Liver (tissue), 9 donors: ENCODE data around the gene RNU7-1. TPM values are rescaled to one million over a fixed set of nuclear protein-coding genes. Genes with fewer than 3 reads are reported as not detected.

Source experiments
- DNase-seq: peaks from one replicate; pipeline ENCODE4 v3.0.0-alpha.2; 2017; ENCODE audit warnings: low spot score
- H3K27ac ChIP-seq, 2 donors: one replicate each; pipeline ENCODE4 v1.7.0; 2013; ENCODE audit warnings: inconsistent platforms in 2 of 2, low read length in 2 of 2, control low read depth in 1 of 2, low read depth in 1 of 2, mild to moderate bottlenecking in 1 of 2
- H3K27me3 ChIP-seq, 4 donors: one replicate each; pipeline versions ENCODE4 v1.6.1 to v1.7.0; 2013; ENCODE audit warnings: low read length in 3 of 4, inconsistent platforms in 1 of 4, mild to moderate bottlenecking in 1 of 4, moderate library complexity in 1 of 4; ENCODE audit not compliant: control insufficient read depth in 4 of 4, insufficient read depth in 4 of 4
- H3K36me3 ChIP-seq, 4 donors: one replicate each; pipeline versions ENCODE4 v1.6.1 to v1.7.0; 2013; ENCODE audit warnings: low read length in 3 of 4, mild to moderate bottlenecking in 3 of 4, low read depth in 1 of 4, moderate library complexity in 1 of 4; ENCODE audit not compliant: control insufficient read depth in 4 of 4, insufficient read depth in 3 of 4
- H3K4me1 ChIP-seq, 4 donors: one replicate each; pipeline versions ENCODE4 v1.6.1 to v1.7.0; 2013; ENCODE audit warnings: low read length in 3 of 4, mild to moderate bottlenecking in 3 of 4, moderate library complexity in 1 of 4; ENCODE audit not compliant: control insufficient read depth in 4 of 4, insufficient read depth in 4 of 4
- H3K4me3 ChIP-seq, 3 donors: one replicate each; pipeline versions ENCODE4 v1.6.1 to v1.7.0; 2013; ENCODE audit warnings: low read length in 3 of 3, control low read depth in 1 of 3, low read depth in 1 of 3, mild to moderate bottlenecking in 1 of 3
- H3K9ac ChIP-seq, 2 donors: one replicate each; pipeline ENCODE4 v1.7.0; 2013; ENCODE audit warnings: low read length in 2 of 2, mild to moderate bottlenecking in 2 of 2, moderate library complexity in 2 of 2, control low read depth in 1 of 2, low read depth in 1 of 2
- H3K9me3 ChIP-seq, 4 donors: one replicate each; pipeline versions ENCODE4 v1.6.1 to v1.7.0; 2013; ENCODE audit warnings: low read length in 3 of 4; ENCODE audit not compliant: control insufficient read depth in 4 of 4
- ATF3 ChIP-seq: IDR thresholded peaks from 2 replicates; pipeline ENCODE4 v1.6.1; 2016; ENCODE audit warnings: antibody characterized with exemption
- CTCF ChIP-seq: fragments of 150-350 bp; IDR thresholded peaks from 2 replicates; pipeline ENCODE4 v1.5.1; 2017; ENCODE audit warnings: improper control_type of control experiment, low read depth, low read length; ENCODE audit not compliant: missing input control
- EGR1 ChIP-seq, 2 donors: IDR thresholded peaks; 2 replicates each; pipeline ENCODE4 v1.6.1; 2016 to 2018; ENCODE audit warnings: antibody characterized with exemption in 2 of 2, low read depth in 2 of 2
- FOXA1 ChIP-seq: IDR thresholded peaks from 2 replicates; pipeline ENCODE4 v1.6.1; 2016; ENCODE audit warnings: antibody characterized with exemption
- FOXA2 ChIP-seq: IDR thresholded peaks from 2 replicates; pipeline ENCODE4 v1.6.1; 2016; ENCODE audit warnings: antibody characterized with exemption
- GABPA ChIP-seq, 2 donors: IDR thresholded peaks in 1 of 2; conservative IDR thresholded peaks in 1 of 2; 2 replicates each; pipeline ENCODE4 v1.6.1; 2016; ENCODE audit warnings: antibody characterized with exemption in 2 of 2, mild to moderate bottlenecking in 1 of 2, moderate library complexity in 1 of 2
- HNF4A ChIP-seq, 2 donors: conservative IDR thresholded peaks; 2 replicates each; pipeline ENCODE4 v1.6.1; 2016; ENCODE audit warnings: antibody characterized with exemption in 2 of 2, mild to moderate bottlenecking in 2 of 2
- HNF4G ChIP-seq: IDR thresholded peaks from 2 replicates; pipeline ENCODE4 v1.6.1; 2016; ENCODE audit warnings: antibody characterized with exemption
- JUND ChIP-seq, 2 donors: IDR thresholded peaks; 2 replicates each; pipeline ENCODE4 v1.6.1; 2016; ENCODE audit warnings: antibody characterized with exemption in 2 of 2
- NR2F2 ChIP-seq: IDR thresholded peaks from 2 replicates; pipeline ENCODE4 v1.6.1; 2016; ENCODE audit warnings: antibody characterized with exemption
- RAD21 ChIP-seq, 2 donors: IDR thresholded peaks; 2 replicates each; pipeline ENCODE4 v1.6.1; 2016; ENCODE audit warnings: antibody characterized with exemption in 2 of 2, mild to moderate bottlenecking in 2 of 2
- REST ChIP-seq: IDR thresholded peaks from 2 replicates; pipeline ENCODE4 v1.6.1; 2016; ENCODE audit warnings: antibody characterized with exemption, mild to moderate bottlenecking
- RXRA ChIP-seq, 2 donors: IDR thresholded peaks; 2 replicates each; pipeline ENCODE4 v1.6.1; 2017 to 2018; ENCODE audit warnings: antibody characterized with exemption in 2 of 2, mild to moderate bottlenecking in 1 of 2
- SP1 ChIP-seq: IDR thresholded peaks from 2 replicates; pipeline ENCODE4 v1.6.1; 2018; ENCODE audit warnings: antibody characterized with exemption, mild to moderate bottlenecking
- TAF1 ChIP-seq: conservative IDR thresholded peaks from 2 replicates; pipeline ENCODE4 v1.6.1; 2016; ENCODE audit warnings: antibody characterized with exemption, mild to moderate bottlenecking
- YY1 ChIP-seq: IDR thresholded peaks from 2 replicates; pipeline ENCODE4 v1.6.1; 2016; ENCODE audit warnings: antibody characterized with exemption, mild to moderate bottlenecking
- ZBTB33 ChIP-seq: IDR thresholded peaks from 2 replicates; pipeline ENCODE4 v1.6.1; 2016; ENCODE audit warnings: antibody characterized with exemption
- WGBS: extraction: QIAGEN DNeasy Blood & Tissue Kit; methylation state at CpG from one replicate; pipeline ENCODE4 v1.1.7; 2013; 5-methylcytosine and 5-hydroxymethylcytosine counted together
- polyA plus RNA-seq, 2 donors: library from polyadenylated mRNA; stranded (reverse) in 1 of 2; unstranded in 1 of 2; fragments of 200-250 nt in 1 of 2; fragments of >200 nt in 1 of 2; fragmentation: Nextera tagmentation in 1 of 2; extraction: Ambion mirVana in 1 of 2; gene quantifications; one replicate each; pipeline versions ENCODE4 v1.2.1 to v1.2.3, GENCODE V29; 2013 to 2015
- total RNA-seq, 2 donors: library from RNA; depleted of rRNA; stranded (reverse); fragments of >200 nt; gene quantifications; one replicate each; pipeline ENCODE4 v1.2.3, GENCODE V29; 2014
- donor health status: healthy.
- donor health status: healthy.
- donor health status: healthy.
- donor health status: healthy.
- donor health status: healthy.

The RNU7-1 gene
- total and polyA plus RNA-seq, 4 donors = not detected

- no peak overlapping the region for H3K9ac ChIP-seq
- H3K4me1 ChIP-seq = peaks cover 0 to 10% (median 1%) of the 10 kb centered on the region in 4 donors
- no peak overlapping the region for H3K4me3 ChIP-seq
- no peaks in the 10 kb centered on the region for H3K27me3 ChIP-seq
- peaks cover 0 to 3% (median 2%) of the 10 kb centered on the region in 4 donors for H3K36me3 ChIP-seq
- H3K9me3 ChIP-seq = no peaks in the 10 kb centered on the region
- H3K27ac ChIP-seq = no peak overlapping the region
- no peak for DNase-seq
- TF ChIP-seq HNF4G = no peak
- TF ChIP-seq JUND (IDR thresholded peaks at IDR 0.05) = no peak
- no peak for TF ChIP-seq ATF3
- TF ChIP-seq RAD21 (IDR thresholded peaks at IDR 0.05) = no peak
- TF ChIP-seq EGR1 (IDR thresholded peaks at IDR 0.05; ENCODE audit: low read depth in 2 of 2) = no peak
- TF ChIP-seq REST = no peak
- TF ChIP-seq RXRA (IDR thresholded peaks at IDR 0.05) = no peak
- TF ChIP-seq TAF1 = no peak
- no peak for TF ChIP-seq NR2F2
- TF ChIP-seq GABPA (IDR thresholded peaks at IDR 0.05 in 1 of 2, conservative IDR thresholded peaks at IDR 0.05 in 1 of 2) = no peak
- no peak for TF ChIP-seq ZBTB33
- no peak for TF ChIP-seq FOXA2
- no peak for TF ChIP-seq SP1
- no peak for TF ChIP-seq YY1
- no peak for TF ChIP-seq HNF4A (conservative IDR thresholded peaks at IDR 0.05)
- no peak for TF ChIP-seq CTCF
- no peak for TF ChIP-seq FOXA1
- 92% methylated on average over 22 of the region's 22 CpGs for WGBS
Measured at GRCh38 chr12:6955108-6956020, 11.7 kb downstream of the RNU7-1 start.
